Hepatocyte (in vitro differentiated cells): ENCODE measurements around the gene WASF3. TPM values are rescaled to one million over a fixed set of nuclear protein-coding genes. Genes with fewer than 3 reads are reported as not detected.

Source experiments
- DNase-seq: peaks from one replicate; pipeline ENCODE4 v3.0.0-alpha.2; 2016; ENCODE audit warnings: low spot score
- H2AFZ ChIP-seq: fragments of 200-600 bp; sonication (generic); 2 replicates; pipeline ENCODE4 v1.6.0; 2016; ENCODE audit warnings: antibody characterized with exemption, mild to moderate bottlenecking
- H3K27ac ChIP-seq: fragments of 200-600 bp; sonication (generic); 2 replicates; pipeline ENCODE4 v1.5.1; 2016; ENCODE audit warnings: mild to moderate bottlenecking
- H3K27me3 ChIP-seq: fragments of 200-600 bp; sonication (generic); 2 replicates; pipeline ENCODE4 v1.6.1; 2016
- H3K36me3 ChIP-seq: fragments of 200-600 bp; sonication (generic); replicated peaks from 2 replicates; pipeline ENCODE4 v1.5.1; 2016; ENCODE audit warnings: low read depth; ENCODE audit not compliant: insufficient read depth
- H3K4me1 ChIP-seq: fragments of 200-600 bp; sonication (generic); 2 replicates; pipeline ENCODE4 v1.5.1; 2016; ENCODE audit warnings: mild to moderate bottlenecking, moderate library complexity; ENCODE audit not compliant: insufficient read depth
- H3K4me2 ChIP-seq: fragments of 200-600 bp; sonication (generic); 2 replicates; pipeline ENCODE4 v1.6.0; 2016
- H3K4me3 ChIP-seq: fragments of 200-600 bp; sonication (generic); 2 replicates; pipeline ENCODE4 v1.5.1; 2016; ENCODE audit warnings: mild to moderate bottlenecking
- H3K79me2 ChIP-seq: fragments of 200-600 bp; sonication (generic); 2 replicates; pipeline ENCODE4 v1.6.0; 2017; ENCODE audit warnings: mild to moderate bottlenecking
- H3K9me2 ChIP-seq: fragments of 200-600 bp; sonication (generic); replicated peaks from 2 replicates; pipeline ENCODE4 v1.6.0; 2017; ENCODE audit warnings: mild to moderate bottlenecking; ENCODE audit not compliant: insufficient read depth
- H3K9me3 ChIP-seq: fragments of 200-600 bp; sonication (generic); 2 replicates; pipeline ENCODE4 v1.5.1; 2016; ENCODE audit warnings: low read depth, mild to moderate bottlenecking
- H4K20me1 ChIP-seq: fragments of 200-600 bp; sonication (generic); 2 replicates; pipeline ENCODE4 v1.6.0; 2016; ENCODE audit warnings: mild to moderate bottlenecking; ENCODE audit not compliant: insufficient read depth, poor library complexity, severe bottlenecking
- EZH2 ChIP-seq: fragments of 200-600 bp; sonication (generic); IDR thresholded peaks from 2 replicates; pipeline ENCODE4 v1.6.1; 2016; ENCODE audit warnings: antibody characterized with exemption, mild to moderate bottlenecking, borderline replicate concordance
- EZH2phosphoT487 ChIP-seq: fragments of 200-600 bp; sonication (generic); IDR thresholded peaks from one replicate; pipeline ENCODE4 v1.6.1; 2018; ENCODE audit warnings: antibody characterized with exemption, mild to moderate bottlenecking, low read depth, moderate library complexity; ENCODE audit not compliant: unreplicated experiment, severe bottlenecking
- WGBS: methylation state at CpG from one replicate; pipeline ENCODE4 v1.1.6; 2016; ENCODE audit warnings: low lambda C conversion rate; ENCODE audit errors: missing lambda C conversion rate; 5-methylcytosine and 5-hydroxymethylcytosine counted together
- polyA plus RNA-seq: library from polyadenylated mRNA; unstranded; fragments of >200 nt; fragmentation: Nextera tagmentation; extraction: Ambion mirVana; gene quantifications from 2 replicates; pipeline ENCODE4 v1.2.1, GENCODE V29; 2016
- total RNA-seq: library from RNA; depleted of rRNA; stranded (reverse); fragments of >200 nt; gene quantifications from 2 replicates; pipeline ENCODE4 v1.2.3, GENCODE V29; 2014
- TF ChIP-seq, protein P1 (sequence below): fragments of 200-600 bp; sonication (generic); IDR thresholded peaks from 2 replicates; pipeline ENCODE4 v1.5.1; 2016; ENCODE audit warnings: antibody characterized with exemption, mild to moderate bottlenecking; ENCODE audit not compliant: poor library complexity

WASF3 gene
- total and polyA plus RNA-seq, 2 experiments from 2014 or later, result 10.4 to 17.8 TPM

GRCh38 chr13:26686285-26686684 is 128.8 kb downstream of the WASF3 start:
- no peaks in the 10 kb centered on the region for H3K4me1 ChIP-seq

GRCh38 chr13:26688286-26688685 is 130.8 kb downstream of the WASF3 start:
- TF ChIP-seq, protein P1, sequence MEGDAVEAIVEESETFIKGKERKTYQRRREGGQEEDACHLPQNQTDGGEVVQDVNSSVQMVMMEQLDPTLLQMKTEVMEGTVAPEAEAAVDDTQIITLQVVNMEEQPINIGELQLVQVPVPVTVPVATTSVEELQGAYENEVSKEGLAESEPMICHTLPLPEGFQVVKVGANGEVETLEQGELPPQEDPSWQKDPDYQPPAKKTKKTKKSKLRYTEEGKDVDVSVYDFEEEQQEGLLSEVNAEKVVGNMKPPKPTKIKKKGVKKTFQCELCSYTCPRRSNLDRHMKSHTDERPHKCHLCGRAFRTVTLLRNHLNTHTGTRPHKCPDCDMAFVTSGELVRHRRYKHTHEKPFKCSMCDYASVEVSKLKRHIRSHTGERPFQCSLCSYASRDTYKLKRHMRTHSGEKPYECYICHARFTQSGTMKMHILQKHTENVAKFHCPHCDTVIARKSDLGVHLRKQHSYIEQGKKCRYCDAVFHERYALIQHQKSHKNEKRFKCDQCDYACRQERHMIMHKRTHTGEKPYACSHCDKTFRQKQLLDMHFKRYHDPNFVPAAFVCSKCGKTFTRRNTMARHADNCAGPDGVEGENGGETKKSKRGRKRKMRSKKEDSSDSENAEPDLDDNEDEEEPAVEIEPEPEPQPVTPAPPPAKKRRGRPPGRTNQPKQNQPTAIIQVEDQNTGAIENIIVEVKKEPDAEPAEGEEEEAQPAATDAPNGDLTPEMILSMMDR, result no peak
- TF ChIP-seq EZH2 (no peak), EZH2phosphoT487 (no peak)
- no peaks in the 10 kb centered on the region for H3K9me2 ChIP-seq
- H3K9me3 ChIP-seq, result no peaks in the 10 kb centered on the region
- H3K27ac ChIP-seq, result no peak overlapping the region
- H3K4me1 ChIP-seq, result no peaks in the 10 kb centered on the region
- H2AFZ ChIP-seq, result no peak overlapping the region
- 93% methylated on average over 8 of the region's 8 CpGs for WGBS
- no peak overlapping the region for H3K4me3 ChIP-seq
- no peaks in the 10 kb centered on the region for H3K79me2 ChIP-seq
- no peak for DNase-seq
- no peaks in the 10 kb centered on the region for H3K27me3 ChIP-seq
- no peaks in the 10 kb centered on the region for H4K20me1 ChIP-seq
- no peak overlapping the region for H3K4me2 ChIP-seq
- H3K36me3 ChIP-seq, result no peaks in the 10 kb centered on the region

More at GRCh38 chr13:26686285-26686684, 128.8 kb downstream of the WASF3 start:
- no peak overlapping the region for H3K4me2 ChIP-seq
- TF ChIP-seq EZH2 (no peak), EZH2phosphoT487 (no peak)
- TF ChIP-seq, protein P1, result no peak
- no peak overlapping the region for H2AFZ ChIP-seq
- H3K27me3 ChIP-seq, result no peaks in the 10 kb centered on the region
- no peaks in the 10 kb centered on the region for H4K20me1 ChIP-seq
- no peaks in the 10 kb centered on the region for H3K79me2 ChIP-seq
- 97% methylated on average over 2 of the region's 2 CpGs for WGBS
- no peak overlapping the region for H3K4me3 ChIP-seq
- no peaks in the 10 kb centered on the region for H3K9me2 ChIP-seq
- H3K27ac ChIP-seq, result no peak overlapping the region
- no peak for DNase-seq
- no peaks in the 10 kb centered on the region for H3K9me3 ChIP-seq
- H3K36me3 ChIP-seq, result no peaks in the 10 kb centered on the region

GRCh38 chr13:26688980-26689379 is 131.5 kb downstream of the WASF3 start:
- H3K27me3 ChIP-seq, result no peaks in the 10 kb centered on the region
- H3K4me1 ChIP-seq, result no peaks in the 10 kb centered on the region
- H3K9me3 ChIP-seq, result no peaks in the 10 kb centered on the region
- no peaks in the 10 kb centered on the region for H3K79me2 ChIP-seq
- DNase-seq, result no peak
- no peaks in the 10 kb centered on the region for H3K9me2 ChIP-seq
- no peak overlapping the region for H3K27ac ChIP-seq
- TF ChIP-seq EZH2, result no peak
- TF ChIP-seq, protein P1, result no peak
- TF ChIP-seq EZH2phosphoT487, result no peak
- H2AFZ ChIP-seq, result no peak overlapping the region
- H4K20me1 ChIP-seq, result no peaks in the 10 kb centered on the region
- no peak overlapping the region for H3K4me2 ChIP-seq
- 76% methylated on average over 4 of the region's 4 CpGs for WGBS
- no peak overlapping the region for H3K4me3 ChIP-seq
- no peaks in the 10 kb centered on the region for H3K36me3 ChIP-seq
